ENCODE results near the gene EPB41L1. TPM values are rescaled to one million over a fixed set of nuclear protein-coding genes. Genes with fewer than 3 reads are reported as not detected.

The EPB41L1 gene
- polyA plus RNA-seq, 1 donor = 27.5 TPM

- Histone ChIP-seq H3K27me3 (ENCODE audit: control insufficient read depth, insufficient read depth, low read length) (no peaks in the 10 kb centered on the region), H3K4me1 (ENCODE audit: control insufficient read depth, insufficient read depth, low read length) (peaks cover 8% of the 10 kb centered on the region), H3K4me3 (ENCODE audit: low read length) (no peak overlapping the region), H3K36me3 (ENCODE audit: control insufficient read depth, insufficient read depth, low read length) (no peaks in the 10 kb centered on the region), H3K27ac (ENCODE audit: low read length) (no peak overlapping the region), H3K9me3 (ENCODE audit: control insufficient read depth, low read depth, low read length) (no peaks in the 10 kb centered on the region)
- 13% methylated on average over 1 of the region's 2 CpGs for WGBS (ENCODE audit: insufficient coverage, low lambda C conversion rate)
- no peak for DNase-seq
Observed at GRCh38 chr20:36141310-36141709, 13.2 kb upstream of the EPB41L1 start.

GRCh38 chr20:36144336-36144735 is 10.2 kb upstream of the EPB41L1 start:
- Histone ChIP-seq H3K9me3 (ENCODE audit: control insufficient read depth, low read depth, low read length) (no peaks in the 10 kb centered on the region), H3K4me3 (ENCODE audit: low read length) (no peak overlapping the region), H3K36me3 (ENCODE audit: control insufficient read depth, insufficient read depth, low read length) (no peaks in the 10 kb centered on the region), H3K27me3 (ENCODE audit: control insufficient read depth, insufficient read depth, low read length) (no peaks in the 10 kb centered on the region), H3K27ac (ENCODE audit: low read length) (no peak overlapping the region), H3K4me1 (ENCODE audit: control insufficient read depth, insufficient read depth, low read length) (peaks cover 5% of the 10 kb centered on the region)
- DNase-seq = no peak
- WGBS (ENCODE audit: insufficient coverage, low lambda C conversion rate) = no CpG with 5 or more reads among the region's 1 CpG

- H3K9me3 ChIP-seq (ENCODE audit: control insufficient read depth, low read depth, low read length) = no peaks in the 10 kb centered on the region
- H3K4me1 ChIP-seq (ENCODE audit: control insufficient read depth, insufficient read depth, low read length) = peaks cover 13% of the 10 kb centered on the region
- DNase-seq = peak; percentile 35 to 63
- no peaks in the 10 kb centered on the region for H3K27me3 ChIP-seq (ENCODE audit: control insufficient read depth, insufficient read depth, low read length)
- H3K4me3 ChIP-seq (ENCODE audit: low read length) = no peak overlapping the region
- WGBS (ENCODE audit: insufficient coverage, low lambda C conversion rate) = no CpG with 5 or more reads among the region's 12 CpGs
- peak overlapping the region; percentile 20 for H3K27ac ChIP-seq (ENCODE audit: low read length)
- no peaks in the 10 kb centered on the region for H3K36me3 ChIP-seq (ENCODE audit: control insufficient read depth, insufficient read depth, low read length)
Observed at GRCh38 chr20:36145877-36146707, 8.4 kb upstream of the EPB41L1 start.

- H3K27ac ChIP-seq (ENCODE audit: low read length) = no peak overlapping the region
- no peak for DNase-seq
- no peaks in the 10 kb centered on the region for H3K36me3 ChIP-seq (ENCODE audit: control insufficient read depth, insufficient read depth, low read length)
- no CpG with 5 or more reads among the region's 3 CpGs for WGBS (ENCODE audit: insufficient coverage, low lambda C conversion rate)
- H3K9me3 ChIP-seq (ENCODE audit: control insufficient read depth, low read depth, low read length) = no peaks in the 10 kb centered on the region
- H3K27me3 ChIP-seq (ENCODE audit: control insufficient read depth, insufficient read depth, low read length) = no peaks in the 10 kb centered on the region
- peaks cover 16% of the 10 kb centered on the region for H3K4me1 ChIP-seq (ENCODE audit: control insufficient read depth, insufficient read depth, low read length)
- H3K4me3 ChIP-seq (ENCODE audit: low read length) = no peak overlapping the region
Observed at GRCh38 chr20:36147690-36148089, 6.8 kb upstream of the EPB41L1 start.

- Histone ChIP-seq H3K4me3 (ENCODE audit: low read length) (no peak overlapping the region), H3K27ac (ENCODE audit: low read length) (no peak overlapping the region), H3K9me3 (ENCODE audit: control insufficient read depth, low read depth, low read length) (no peaks in the 10 kb centered on the region), H3K4me1 (ENCODE audit: control insufficient read depth, insufficient read depth, low read length) (peaks cover 16% of the 10 kb centered on the region), H3K27me3 (ENCODE audit: control insufficient read depth, insufficient read depth, low read length) (no peaks in the 10 kb centered on the region), H3K36me3 (ENCODE audit: control insufficient read depth, insufficient read depth, low read length) (no peaks in the 10 kb centered on the region)
- DNase-seq = no peak
- no CpG with 5 or more reads among the region's 2 CpGs for WGBS (ENCODE audit: insufficient coverage, low lambda C conversion rate)
Observed at GRCh38 chr20:36148439-36148838, 6.1 kb upstream of the EPB41L1 start.

- H3K9me3 ChIP-seq (ENCODE audit: control insufficient read depth, low read depth, low read length) = no peaks in the 10 kb centered on the region
- no peak overlapping the region for H3K27ac ChIP-seq (ENCODE audit: low read length)
- no peaks in the 10 kb centered on the region for H3K36me3 ChIP-seq (ENCODE audit: control insufficient read depth, insufficient read depth, low read length)
- WGBS (ENCODE audit: insufficient coverage, low lambda C conversion rate) = no CpG with 5 or more reads among the region's 3 CpGs
- DNase-seq = no peak
- H3K4me3 ChIP-seq (ENCODE audit: low read length) = no peak overlapping the region
- no peaks in the 10 kb centered on the region for H3K27me3 ChIP-seq (ENCODE audit: control insufficient read depth, insufficient read depth, low read length)
- peaks cover 19% of the 10 kb centered on the region for H3K4me1 ChIP-seq (ENCODE audit: control insufficient read depth, insufficient read depth, low read length)
Observed at GRCh38 chr20:36149012-36149411, 5.5 kb upstream of the EPB41L1 start.

GRCh38 chr20:36149469-36149868 is 5.1 kb upstream of the EPB41L1 start:
- no peaks in the 10 kb centered on the region for H3K36me3 ChIP-seq (ENCODE audit: control insufficient read depth, insufficient read depth, low read length)
- H3K4me1 ChIP-seq (ENCODE audit: control insufficient read depth, insufficient read depth, low read length) = peaks cover 22% of the 10 kb centered on the region
- no peaks in the 10 kb centered on the region for H3K9me3 ChIP-seq (ENCODE audit: control insufficient read depth, low read depth, low read length)
- no peak overlapping the region for H3K27ac ChIP-seq (ENCODE audit: low read length)
- DNase-seq = no peak
- H3K27me3 ChIP-seq (ENCODE audit: control insufficient read depth, insufficient read depth, low read length) = no peaks in the 10 kb centered on the region
- no CpG with 5 or more reads among the region's 3 CpGs for WGBS (ENCODE audit: insufficient coverage, low lambda C conversion rate)
- H3K4me3 ChIP-seq (ENCODE audit: low read length) = no peak overlapping the region

- no peaks in the 10 kb centered on the region for H3K9me3 ChIP-seq (ENCODE audit: control insufficient read depth, low read depth, low read length)
- H3K4me1 ChIP-seq (ENCODE audit: control insufficient read depth, insufficient read depth, low read length) = peaks cover 27% of the 10 kb centered on the region
- no peak overlapping the region for H3K4me3 ChIP-seq (ENCODE audit: low read length)
- DNase-seq = no peak
- no peaks in the 10 kb centered on the region for H3K36me3 ChIP-seq (ENCODE audit: control insufficient read depth, insufficient read depth, low read length)
- no CpG with 5 or more reads among the region's 3 CpGs for WGBS (ENCODE audit: insufficient coverage, low lambda C conversion rate)
- H3K27me3 ChIP-seq (ENCODE audit: control insufficient read depth, insufficient read depth, low read length) = no peaks in the 10 kb centered on the region
- H3K27ac ChIP-seq (ENCODE audit: low read length) = no peak overlapping the region
Observed at GRCh38 chr20:36150489-36150846, 4.1 kb upstream of the EPB41L1 start.

GRCh38 chr20:36150847-36151539 is 3.5 kb upstream of the EPB41L1 start:
- Histone ChIP-seq H3K9me3 (ENCODE audit: control insufficient read depth, low read depth, low read length) (no peaks in the 10 kb centered on the region), H3K27ac (ENCODE audit: low read length) (no peak overlapping the region), H3K27me3 (ENCODE audit: control insufficient read depth, insufficient read depth, low read length) (no peaks in the 10 kb centered on the region), H3K36me3 (ENCODE audit: control insufficient read depth, insufficient read depth, low read length) (no peaks in the 10 kb centered on the region), H3K4me3 (ENCODE audit: low read length) (no peak overlapping the region), H3K4me1 (ENCODE audit: control insufficient read depth, insufficient read depth, low read length) (peaks cover 23% of the 10 kb centered on the region)
- no CpG with 5 or more reads among the region's 4 CpGs for WGBS (ENCODE audit: insufficient coverage, low lambda C conversion rate)
- peak in 1 of 2 donors; percentile 59 for DNase-seq

GRCh38 chr20:36152261-36152660 is 2.3 kb upstream of the EPB41L1 start:
- Histone ChIP-seq H3K27ac (ENCODE audit: low read length) (no peak overlapping the region), H3K4me3 (ENCODE audit: low read length) (no peak overlapping the region), H3K36me3 (ENCODE audit: control insufficient read depth, insufficient read depth, low read length) (no peaks in the 10 kb centered on the region), H3K9me3 (ENCODE audit: control insufficient read depth, low read depth, low read length) (no peaks in the 10 kb centered on the region), H3K27me3 (ENCODE audit: control insufficient read depth, insufficient read depth, low read length) (no peaks in the 10 kb centered on the region), H3K4me1 (ENCODE audit: control insufficient read depth, insufficient read depth, low read length) (peaks cover 23% of the 10 kb centered on the region)
- no peak for DNase-seq
- WGBS (ENCODE audit: insufficient coverage, low lambda C conversion rate) = no CpG with 5 or more reads among the region's 4 CpGs
